ENCODE measurements around the gene OR2A25.

The OR2A25 gene

DNA sequence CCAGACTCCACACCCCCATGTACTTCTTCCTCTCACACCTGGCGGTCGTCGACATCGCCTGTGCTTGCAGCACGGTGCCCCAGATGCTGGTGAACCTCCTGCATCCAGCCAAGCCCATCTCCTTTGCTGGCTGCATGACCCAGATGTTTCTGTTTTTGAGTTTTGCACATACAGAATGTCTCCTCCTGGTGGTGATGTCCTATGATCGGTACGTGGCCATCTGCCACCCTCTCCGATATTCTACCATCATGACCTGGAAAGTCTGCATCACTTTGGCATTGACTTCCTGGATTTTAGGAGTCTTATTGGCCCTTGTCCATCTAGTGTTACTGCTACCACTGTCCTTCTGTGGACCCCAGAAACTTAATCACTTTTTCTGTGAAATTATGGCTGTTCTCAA lies 4.8 kb downstream of the OR2A25 start:
- no peak for DNase-seq (ENCODE audit: low spot score)

DNA sequence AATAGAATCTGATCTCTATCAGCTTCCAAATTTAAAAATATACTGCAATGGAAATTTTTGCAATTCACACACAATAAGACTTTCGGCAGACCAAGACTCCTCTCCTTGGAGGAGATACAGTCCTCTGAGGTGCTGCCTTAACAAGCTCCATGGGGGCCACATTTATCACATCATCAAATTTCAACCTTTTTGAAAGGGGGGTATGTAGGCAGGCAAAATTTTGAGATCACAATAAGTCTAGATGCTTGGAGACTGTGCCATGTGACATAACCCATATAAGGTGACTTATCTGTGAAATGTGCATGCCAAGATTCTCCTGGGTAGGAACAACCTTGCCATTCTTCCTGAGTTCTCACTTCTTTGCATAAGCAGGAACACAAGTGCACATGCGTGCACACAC lies 16.4 kb downstream of the OR2A25 start, which contains the start of gene OR2A12:
Gene OR2A12 (plus strand): TSS at position 301 of the 400 bp plus-strand sequence. CDS start 8,830 bp downstream, outside the sequence.
- DNase-seq (ENCODE audit: low spot score): no peak

DNA sequence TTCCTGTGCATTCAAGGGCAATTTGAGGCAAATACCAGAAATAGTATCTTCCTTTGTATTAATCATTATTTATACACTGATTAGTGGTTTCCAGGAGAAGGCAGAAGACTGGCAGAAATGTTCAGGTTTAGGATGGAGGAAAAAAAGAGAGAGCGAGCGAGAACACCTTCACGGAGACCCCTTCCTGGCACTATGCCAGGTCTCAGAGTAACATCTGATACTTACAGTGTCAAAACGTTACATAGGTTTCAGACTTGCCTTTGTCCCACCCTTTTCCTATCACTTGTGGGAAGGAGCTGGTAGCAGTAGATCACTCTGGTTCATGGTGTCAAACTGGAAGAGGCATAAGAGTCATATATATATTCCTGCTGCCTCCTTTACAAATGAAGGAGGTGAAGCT lies 17.1 kb downstream of the OR2A25 start:
- DNase-seq (ENCODE audit: low spot score): no peak

DNA sequence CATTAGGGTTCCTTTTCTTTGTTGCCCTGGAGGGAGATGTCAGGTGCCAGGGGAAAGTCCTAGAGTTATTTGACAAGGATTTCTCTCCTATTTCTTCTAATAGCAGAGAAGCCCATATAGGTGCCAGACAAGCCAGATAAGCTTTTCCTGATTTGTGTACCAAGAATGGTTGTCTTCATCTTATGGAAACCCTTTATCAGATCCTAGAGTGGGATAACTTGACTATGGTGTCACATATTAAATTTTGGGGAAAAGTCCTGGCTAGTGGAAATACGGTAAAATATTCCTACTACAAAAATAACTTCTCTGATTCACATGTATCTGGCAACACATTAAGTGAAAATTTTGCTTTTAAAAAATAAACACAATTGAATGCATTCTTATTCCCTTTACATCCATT lies 17.6 kb downstream of the OR2A25 start:
- no peak for DNase-seq (ENCODE audit: low spot score)

DNA sequence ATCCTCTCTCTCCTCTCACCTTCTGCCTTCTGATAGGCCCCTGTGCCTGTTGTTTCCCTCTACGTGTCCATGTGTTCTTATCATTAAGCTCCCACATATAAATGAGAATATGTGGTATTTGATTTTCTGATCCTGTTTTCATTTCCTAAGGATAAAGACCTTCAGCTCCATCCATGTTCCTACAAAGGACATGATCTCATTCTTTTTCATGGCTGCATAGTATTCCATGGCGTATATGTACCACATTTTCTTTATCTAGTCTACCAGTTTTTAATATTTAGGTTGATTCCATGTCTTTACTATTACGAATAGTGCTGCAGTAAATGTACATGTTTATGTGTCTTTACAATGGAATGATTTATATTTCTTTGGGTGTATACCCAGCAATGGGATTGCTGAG lies 21.1 kb downstream of the OR2A25 start:
- no peak for DNase-seq (ENCODE audit: low spot score)

DNA sequence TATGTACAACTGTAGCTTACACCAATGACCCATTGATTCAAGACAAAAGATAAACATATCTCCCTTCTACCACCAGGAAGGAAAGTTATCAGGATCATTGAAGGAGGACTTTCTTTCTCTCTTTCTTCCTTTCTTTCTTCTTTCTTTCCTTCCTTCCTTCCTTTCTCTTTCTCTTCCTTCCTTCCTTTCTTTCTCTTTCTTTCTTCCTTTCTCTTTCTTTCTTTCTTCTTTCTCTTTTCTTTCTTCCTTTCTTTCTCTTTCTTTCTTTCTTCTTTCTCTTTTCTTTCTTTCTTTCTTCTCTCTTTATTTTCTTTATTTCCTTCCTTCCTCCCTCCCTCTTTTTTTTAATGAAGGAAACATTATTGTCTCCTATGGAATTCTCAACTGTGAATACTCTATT lies 29.2 kb downstream of the OR2A25 start:
- DNase-seq (ENCODE audit: low spot score): no peak

DNA sequence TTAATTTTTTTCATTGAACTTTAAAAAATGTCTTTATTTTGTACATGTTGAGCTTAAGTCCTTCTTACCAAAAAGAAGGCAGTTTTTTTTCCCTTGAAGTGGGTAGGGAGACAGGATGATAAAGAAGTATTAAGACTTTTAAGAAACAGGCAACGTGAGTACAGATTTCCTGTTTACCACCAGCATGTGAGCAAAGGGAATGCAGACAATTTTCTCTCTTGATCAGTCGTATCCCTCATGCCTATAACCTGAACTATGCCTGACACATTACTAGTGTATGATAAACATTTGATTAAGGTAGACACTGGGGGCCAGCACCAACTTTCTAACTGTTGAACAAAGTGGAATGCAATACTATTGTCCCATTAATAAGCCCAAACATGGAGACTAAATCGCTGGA lies 31.0 kb downstream of the OR2A25 start:
- no peak for DNase-seq (ENCODE audit: low spot score)

DNA sequence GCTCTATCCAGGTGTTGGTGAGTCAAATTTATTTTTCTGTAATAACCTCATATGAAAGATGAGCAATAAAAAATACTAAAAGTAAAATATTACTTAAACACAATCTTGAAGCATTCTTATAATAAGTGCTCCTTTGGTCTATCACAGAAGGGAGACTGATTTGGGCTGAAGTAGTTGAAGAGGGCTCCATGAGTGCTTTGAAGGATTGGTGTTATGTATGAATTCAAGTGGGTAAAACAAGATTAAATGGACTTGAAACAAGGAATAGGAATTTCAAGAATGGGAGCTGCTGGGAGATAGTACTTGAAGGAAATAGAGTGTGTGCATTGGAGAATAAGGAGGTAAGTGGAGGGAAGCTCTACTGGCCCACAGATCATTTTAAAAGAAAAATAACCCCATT lies 32.4 kb downstream of the OR2A25 start:
- DNase-seq (ENCODE audit: low spot score): no peak

DNA sequence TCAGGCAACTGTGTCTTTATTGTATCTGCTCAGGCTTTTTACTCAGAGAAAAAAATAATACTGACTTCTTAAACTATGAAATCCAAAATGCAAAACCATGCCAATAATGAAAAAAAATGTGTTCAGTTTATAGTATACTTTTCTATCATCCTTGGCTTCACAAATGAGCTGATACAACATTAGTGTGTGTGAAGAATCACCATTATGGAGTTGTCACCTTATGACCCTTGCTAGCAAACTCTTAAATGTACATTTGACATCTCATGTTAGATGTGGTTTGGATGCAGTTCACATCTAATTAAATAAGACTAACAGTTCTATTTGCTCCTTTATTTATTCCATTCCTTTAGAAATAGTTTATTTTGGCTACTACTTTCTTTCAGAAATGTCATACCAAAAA lies 35.6 kb downstream of the OR2A25 start:
- DNase-seq (ENCODE audit: low spot score): no peak

DNA sequence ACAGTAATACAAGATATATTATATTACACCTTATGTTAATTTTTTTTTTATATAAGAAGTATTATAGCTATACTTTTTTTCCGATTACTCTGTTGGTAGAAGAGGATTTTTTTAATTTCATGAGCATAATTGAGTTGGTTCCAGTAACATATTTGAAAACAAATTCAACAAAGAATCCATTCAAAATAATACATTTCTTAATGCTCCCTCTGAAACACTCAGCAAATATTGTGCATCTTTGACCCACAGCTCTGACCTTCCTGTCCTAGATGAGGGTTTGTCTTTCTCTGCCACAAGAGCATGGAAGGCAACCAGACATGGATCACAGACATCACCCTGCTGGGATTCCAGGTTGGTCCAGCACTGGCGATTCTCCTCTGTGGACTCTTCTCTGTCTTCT lies 39.7 kb downstream of the OR2A25 start, which contains the start of gene OR2A2:
Gene OR2A2 (plus strand): TSS at position 301 of the 400 bp plus-strand sequence. CDS start 0 bp downstream, at position 301.
- no peak for DNase-seq (ENCODE audit: low spot score)

DNA sequence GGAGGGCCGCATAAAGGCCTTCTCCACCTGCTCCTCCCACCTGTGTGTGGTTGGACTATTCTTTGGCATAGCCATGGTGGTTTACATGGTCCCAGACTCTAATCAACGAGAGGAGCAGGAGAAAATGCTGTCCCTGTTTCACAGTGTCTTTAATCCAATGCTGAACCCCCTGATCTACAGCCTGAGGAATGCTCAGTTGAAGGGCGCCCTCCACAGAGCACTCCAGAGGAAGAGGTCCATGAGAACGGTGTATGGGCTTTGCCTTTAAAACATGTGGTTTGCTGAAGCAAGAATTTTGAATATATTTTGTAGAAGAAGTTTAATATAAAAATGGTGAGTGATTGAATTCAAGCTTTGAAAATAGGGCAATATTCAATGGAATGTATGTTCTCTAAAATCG lies 40.7 kb downstream of the OR2A25 start:
- no peak for DNase-seq (ENCODE audit: low spot score)

DNA sequence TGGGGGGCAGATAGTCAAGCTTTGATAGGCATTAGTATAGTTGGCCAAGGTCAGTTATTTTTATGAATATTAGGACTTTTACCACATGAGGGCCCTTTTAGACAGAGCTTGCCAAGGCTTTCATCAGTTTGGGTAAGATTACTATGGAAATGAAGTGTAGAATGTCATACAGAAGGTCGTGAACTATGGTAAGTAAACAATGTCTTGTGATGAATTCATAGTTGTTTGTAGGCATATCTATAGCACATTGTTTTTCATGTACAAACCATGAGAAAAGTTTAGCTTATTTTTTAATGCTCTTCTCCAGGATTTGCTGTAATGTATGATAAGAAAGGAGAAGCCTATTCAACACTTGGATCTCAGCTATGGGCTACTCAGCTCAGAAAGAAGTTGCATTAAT lies 44.0 kb downstream of the OR2A25 start:
- DNase-seq (ENCODE audit: low spot score): no peak

DNA sequence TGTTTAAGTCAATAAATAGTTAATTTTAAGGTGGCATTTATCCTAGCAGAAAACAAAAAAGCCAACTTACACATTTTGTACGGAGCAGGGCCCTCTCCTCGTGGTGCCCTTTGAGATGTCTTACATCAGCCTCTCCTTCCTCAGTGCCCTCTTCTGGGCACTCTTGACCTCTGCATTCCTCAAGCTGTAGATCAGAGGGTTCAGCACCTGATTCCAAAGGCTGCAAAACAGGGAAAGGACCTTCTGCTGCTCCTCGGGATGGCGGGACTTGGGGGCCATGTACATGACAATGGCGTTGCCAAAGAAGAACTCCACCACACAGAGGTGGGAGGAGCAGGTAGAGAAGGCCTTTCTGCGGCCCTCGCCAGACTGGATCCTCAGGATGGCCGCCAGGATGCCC lies 48.7 kb downstream of the OR2A25 start:
- DNase-seq (ENCODE audit: low spot score): no peak

DNA sequence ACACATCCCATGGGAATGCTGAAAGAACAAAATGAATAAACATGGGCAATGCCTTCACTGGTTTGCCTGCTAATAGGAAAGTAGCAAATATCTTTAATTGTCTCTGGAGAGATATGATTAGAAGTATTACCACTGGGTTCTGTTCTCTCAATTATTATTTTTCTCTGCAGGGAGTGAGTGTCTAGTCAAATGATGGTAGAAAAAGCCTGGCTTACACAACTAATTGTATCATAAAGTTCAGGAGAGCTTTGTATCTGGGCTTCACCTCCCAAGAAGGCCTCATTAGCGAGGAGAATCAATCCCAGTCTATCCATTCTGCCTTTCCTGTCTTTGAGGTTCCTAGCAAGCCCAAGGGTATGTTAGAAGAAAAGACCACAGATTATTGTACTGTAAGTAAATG lies 53.3 kb downstream of the OR2A25 start, which contains the start of gene OR2A14:
Gene OR2A14 (plus strand): TSS at position 301 of the 400 bp plus-strand sequence. CDS start 5,937 bp downstream, outside the sequence.
- no peak for DNase-seq (ENCODE audit: low spot score)

Measured in CD4-positive, alpha-beta T cell treated with Interleukin-2 at 100 ng/mL for 4 hours (primary cell).